Measurements from ENCODE around the gene SIGLEC1.

The SIGLEC1 gene

GRCh38 chr20:3728876-3729275, 16.5 kb upstream of the SIGLEC1 start:
- DNase-seq (ENCODE audit: low read depth, low spot score) = no peak

GRCh38 chr20:3728354-3728753, 16.0 kb upstream of the SIGLEC1 start:
- DNase-seq (ENCODE audit: low read depth, low spot score) = no peak

GRCh38 chr20:3727401-3728021, 15.1 kb upstream of the SIGLEC1 start:
- no peak for DNase-seq (ENCODE audit: low read depth, low spot score)

GRCh38 chr20:3724356-3724755, 12.0 kb upstream of the SIGLEC1 start:
- DNase-seq (ENCODE audit: low read depth, low spot score) = no peak

GRCh38 chr20:3723284-3723683, 10.9 kb upstream of the SIGLEC1 start:
- no peak for DNase-seq (ENCODE audit: low read depth, low spot score)

GRCh38 chr20:3721912-3722311, 9.5 kb upstream of the SIGLEC1 start:
- no peak for DNase-seq (ENCODE audit: low read depth, low spot score)

GRCh38 chr20:3720626-3721025, 8.2 kb upstream of the SIGLEC1 start:
- no peak for DNase-seq (ENCODE audit: low read depth, low spot score)

- no peak for DNase-seq (ENCODE audit: low read depth, low spot score)
Observed at GRCh38 chr20:3720068-3720467, 7.7 kb upstream of the SIGLEC1 start.

GRCh38 chr20:3719046-3719445, 6.6 kb upstream of the SIGLEC1 start:
- DNase-seq (ENCODE audit: low read depth, low spot score) = no peak

- DNase-seq (ENCODE audit: low read depth, low spot score) = no peak
Observed at GRCh38 chr20:3716195-3716834, 3.9 kb upstream of the SIGLEC1 start.

- no peak for DNase-seq (ENCODE audit: low read depth, low spot score)
Observed at GRCh38 chr20:3714092-3714491, 1.7 kb upstream of the SIGLEC1 start.

- DNase-seq (ENCODE audit: low read depth, low spot score) = no peak
Observed at GRCh38 chr20:3711484-3711941, 887 bp downstream of the SIGLEC1 start.

- DNase-seq (ENCODE audit: low read depth, low spot score) = peak; percentile 56
Observed at GRCh38 chr20:3710703-3711483, 1.5 kb downstream of the SIGLEC1 start.

- DNase-seq (ENCODE audit: low read depth, low spot score) = no peak
Observed at GRCh38 chr20:3710011-3710466, 2.4 kb downstream of the SIGLEC1 start.

- DNase-seq (ENCODE audit: low read depth, low spot score) = no peak
Observed at GRCh38 chr20:3707508-3707899, 4.9 kb downstream of the SIGLEC1 start.

- DNase-seq (ENCODE audit: low read depth, low spot score) = no peak
Observed at GRCh38 chr20:3706774-3707507, 5.5 kb downstream of the SIGLEC1 start.

GRCh38 chr20:3705970-3706739, 6.2 kb downstream of the SIGLEC1 start:
- no peak for DNase-seq (ENCODE audit: low read depth, low spot score)

GRCh38 chr20:3705491-3705969, 6.9 kb downstream of the SIGLEC1 start:
- no peak for DNase-seq (ENCODE audit: low read depth, low spot score)

GRCh38 chr20:3704087-3704486, 8.3 kb downstream of the SIGLEC1 start:
- no peak for DNase-seq (ENCODE audit: low read depth, low spot score)

GRCh38 chr20:3702611-3703391, 9.6 kb downstream of the SIGLEC1 start:
- no peak for DNase-seq (ENCODE audit: low read depth, low spot score)
